Activated CD8-positive, alpha-beta memory T cell treated with anti-CD3 and anti-CD28 coated beads for 4 hours (primary cell): ENCODE data around the gene FGB.

Experiments used
- DNase-seq, 2 donors: peaks; one replicate each; pipeline ENCODE4 v3.0.0-alpha.2; 2020; ENCODE audit warnings: low read depth in 2 of 2

Gene FGB

GRCh38 chr4:154562697-154563254 lies at the start of gene FGB:
Gene FGB, plus strand, starts transcription at chr4:154563011. Its CDS starts 8 bp downstream, at chr4:154563019.
- no peak for DNase-seq

DNA sequence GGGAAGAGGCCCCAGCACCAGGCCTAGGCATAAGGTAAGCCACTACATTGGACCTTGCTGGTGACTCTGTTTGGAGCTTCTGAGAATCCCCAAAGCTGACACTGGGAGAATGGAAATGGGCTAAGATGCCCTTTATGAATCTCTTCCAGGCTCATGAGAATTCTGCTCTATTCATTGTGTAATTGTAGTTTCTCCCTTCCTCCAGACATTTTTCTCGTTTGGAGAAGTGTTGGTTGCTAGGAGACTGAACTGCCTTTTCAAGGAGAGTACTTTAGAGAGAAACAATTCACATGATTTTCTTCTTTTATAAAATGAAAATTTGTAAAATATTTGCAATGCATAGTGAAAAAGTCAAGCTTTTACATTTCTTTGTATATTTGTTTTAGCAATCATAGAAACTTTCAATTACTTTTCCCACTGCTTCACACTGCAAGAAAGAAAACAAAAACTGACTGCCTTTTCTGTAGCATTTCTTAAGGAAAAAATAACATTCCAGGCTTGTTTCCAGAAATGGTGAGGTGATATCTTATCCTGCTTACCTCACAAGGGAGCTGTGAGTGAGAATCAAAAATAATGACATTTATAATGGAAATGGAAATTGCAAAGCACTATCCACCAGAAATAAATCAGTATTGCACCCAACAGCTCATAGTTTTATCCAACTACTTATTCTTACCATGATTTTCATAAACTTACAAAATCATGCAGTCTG lies 46.3 kb upstream of the FGB start:
- no peak for DNase-seq

DNA sequence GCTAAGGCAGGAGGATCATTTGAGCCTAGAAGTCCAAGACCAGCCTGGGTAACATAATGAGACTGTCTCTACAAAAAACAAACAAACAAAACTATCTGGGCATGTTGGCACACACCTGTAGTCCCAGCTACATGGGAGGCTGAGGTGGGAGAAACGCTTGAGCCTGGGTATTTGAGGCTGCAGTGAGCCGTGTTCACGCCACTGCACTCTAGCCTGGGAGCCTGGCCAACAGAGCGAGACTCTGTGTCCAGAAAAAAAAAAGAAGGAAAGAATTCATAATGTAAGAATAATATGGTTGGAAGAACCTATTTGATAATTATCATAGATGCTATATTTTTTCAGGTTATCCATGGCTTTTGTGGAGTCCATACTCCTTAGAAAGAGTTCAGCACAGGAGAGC lies 45.2 kb upstream of the FGB start:
- DNase-seq: no peak

GRCh38 chr4:154519214-154519613 lies 43.6 kb upstream of the FGB start:
- DNase-seq: no peak

DNA sequence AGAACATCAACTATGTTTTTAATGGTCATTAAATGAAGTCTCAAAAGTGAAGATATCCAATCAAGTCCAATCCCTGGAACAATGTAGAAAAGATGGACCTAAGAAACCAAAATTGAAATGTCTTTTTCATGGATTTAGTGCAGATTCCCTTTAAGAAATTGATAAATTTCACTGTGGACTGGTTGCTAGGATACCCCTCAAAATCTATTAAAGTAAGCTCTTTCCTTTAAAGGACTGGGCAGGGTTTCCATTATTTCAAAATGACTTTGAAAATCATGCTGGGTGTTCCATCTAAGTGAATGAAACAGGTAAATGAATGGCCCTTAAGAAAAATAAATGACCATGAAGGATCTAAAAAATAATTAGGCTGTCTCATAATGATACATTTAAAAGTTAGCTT lies 41.2 kb upstream of the FGB start:
- DNase-seq: no peak

- DNase-seq: no peak
Observed at GRCh38 chr4:154526151-154526550, 36.7 kb upstream of the FGB start.

DNA sequence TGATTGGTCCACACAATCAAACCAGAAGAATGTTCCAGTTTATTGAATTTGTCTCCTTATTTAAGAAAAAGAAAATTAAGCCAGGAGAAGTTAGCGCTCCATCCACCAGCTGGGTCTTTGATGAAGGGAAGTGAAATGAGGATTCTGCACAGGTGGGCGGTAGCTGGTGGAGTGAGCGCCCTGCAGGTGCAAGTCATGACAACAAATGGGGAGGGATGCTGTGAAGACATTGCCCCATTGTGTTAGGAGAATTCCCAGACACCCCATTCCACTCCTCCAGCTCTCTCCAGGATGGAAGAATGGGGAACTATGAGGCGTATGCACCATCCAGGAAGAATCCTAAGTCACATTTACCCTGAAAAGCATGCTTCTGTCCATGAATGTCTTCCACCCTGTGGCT lies 35.5 kb upstream of the FGB start:
- no peak for DNase-seq

GRCh38 chr4:154528869-154529268 lies 33.9 kb upstream of the FGB start:
- no peak for DNase-seq

DNA sequence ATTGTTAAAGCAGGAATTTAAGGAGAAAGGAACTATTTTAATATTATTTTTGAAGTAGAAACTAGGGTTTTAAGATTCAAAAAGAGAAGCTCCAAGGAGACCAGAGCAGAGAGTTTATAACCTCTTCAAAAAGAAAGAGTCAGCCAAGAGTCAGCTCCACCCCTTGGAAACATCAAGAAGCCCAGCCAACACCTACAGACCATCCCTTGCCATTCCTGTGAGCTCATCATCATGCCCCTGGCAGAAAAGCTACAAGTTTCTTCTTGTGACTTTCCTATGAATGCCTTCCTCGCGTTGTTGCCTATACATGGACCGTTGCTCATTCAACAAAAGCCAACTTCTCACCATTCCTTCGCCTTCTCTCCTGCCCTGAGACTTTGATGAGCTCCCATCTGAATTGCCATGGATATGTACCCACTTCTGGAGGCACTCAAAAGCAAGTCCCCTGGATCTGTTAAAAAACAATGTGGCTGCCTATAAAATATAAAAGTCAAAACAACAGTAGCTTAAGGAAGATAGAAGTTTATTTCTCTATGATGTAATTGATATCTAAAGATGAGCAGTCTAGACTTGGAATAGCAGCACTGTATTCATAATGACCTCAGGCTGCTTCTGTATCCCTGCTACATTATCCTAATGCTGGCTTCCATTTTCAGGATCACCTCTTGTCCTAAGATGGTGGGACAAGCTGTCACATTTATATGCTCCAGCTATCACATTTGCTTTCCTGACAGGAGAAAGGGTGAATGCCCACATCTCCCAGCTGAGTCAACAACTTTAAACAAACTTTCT lies 32.9 kb upstream of the FGB start:
- no peak for DNase-seq

DNA sequence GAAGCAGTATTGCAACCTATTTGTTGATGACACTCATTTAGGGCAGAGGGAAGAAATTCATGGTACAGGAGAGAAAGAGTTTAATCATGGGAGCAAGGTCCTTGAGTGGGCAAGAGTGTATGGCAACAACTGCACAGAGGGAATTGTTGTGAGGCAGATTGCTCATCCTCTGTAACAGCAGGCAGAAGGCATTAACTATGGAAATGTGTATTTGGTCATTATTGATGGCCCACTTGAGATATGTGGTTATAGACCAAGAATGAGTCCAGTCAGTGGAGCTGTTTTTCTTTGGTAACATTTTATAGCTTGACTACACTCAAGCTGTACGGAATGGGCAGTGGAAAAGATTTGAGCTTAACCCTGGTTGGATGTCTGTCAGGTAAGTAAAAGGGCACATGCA lies 28.5 kb upstream of the FGB start:
- no peak for DNase-seq

DNA sequence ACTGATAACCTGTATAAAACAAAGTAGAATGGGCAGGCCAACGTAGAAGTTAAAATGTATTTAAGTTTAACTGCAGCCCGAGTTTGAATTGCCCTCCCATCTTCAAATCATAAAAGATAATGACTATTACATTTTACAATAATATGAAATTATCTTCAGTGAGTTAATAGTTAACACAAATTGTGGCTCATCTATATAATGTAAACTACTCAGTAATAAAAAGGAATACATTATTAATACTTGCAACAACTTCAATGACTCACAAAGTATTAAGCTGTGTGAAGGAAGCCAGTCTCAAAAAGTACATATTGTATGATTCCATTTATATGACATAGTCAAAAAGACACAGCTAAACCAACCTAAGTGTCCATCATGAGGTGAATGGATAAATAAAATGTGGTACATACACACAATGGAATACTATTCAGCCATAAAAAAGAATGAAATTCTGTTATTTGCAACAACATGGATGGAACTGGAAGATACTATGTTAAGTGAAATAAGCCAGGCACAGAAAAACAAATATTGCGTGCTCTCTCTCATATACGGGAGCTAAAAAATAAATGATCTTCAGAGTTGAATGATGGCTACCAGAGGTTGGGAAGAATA lies 20.4 kb upstream of the FGB start:
- no peak for DNase-seq

DNA sequence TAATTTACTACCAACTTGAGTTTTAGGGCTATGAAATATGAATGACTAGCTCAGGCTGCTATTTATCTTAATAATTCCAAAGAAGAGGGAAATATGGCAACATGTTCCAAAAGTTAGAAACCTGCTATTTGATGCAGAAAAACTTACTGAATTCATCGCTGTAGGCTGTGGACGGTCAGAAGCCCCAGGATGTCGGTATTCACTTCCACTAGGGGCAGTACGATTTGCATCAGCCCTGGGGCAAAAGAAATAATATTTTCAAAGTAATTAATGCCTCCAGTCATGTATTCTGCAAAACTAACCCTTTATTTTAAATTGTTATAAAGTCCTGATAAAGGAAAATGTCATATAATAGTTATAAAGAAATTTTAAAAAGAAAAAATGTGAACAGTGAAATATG lies 17.1 kb upstream of the FGB start:
- DNase-seq: no peak

DNA sequence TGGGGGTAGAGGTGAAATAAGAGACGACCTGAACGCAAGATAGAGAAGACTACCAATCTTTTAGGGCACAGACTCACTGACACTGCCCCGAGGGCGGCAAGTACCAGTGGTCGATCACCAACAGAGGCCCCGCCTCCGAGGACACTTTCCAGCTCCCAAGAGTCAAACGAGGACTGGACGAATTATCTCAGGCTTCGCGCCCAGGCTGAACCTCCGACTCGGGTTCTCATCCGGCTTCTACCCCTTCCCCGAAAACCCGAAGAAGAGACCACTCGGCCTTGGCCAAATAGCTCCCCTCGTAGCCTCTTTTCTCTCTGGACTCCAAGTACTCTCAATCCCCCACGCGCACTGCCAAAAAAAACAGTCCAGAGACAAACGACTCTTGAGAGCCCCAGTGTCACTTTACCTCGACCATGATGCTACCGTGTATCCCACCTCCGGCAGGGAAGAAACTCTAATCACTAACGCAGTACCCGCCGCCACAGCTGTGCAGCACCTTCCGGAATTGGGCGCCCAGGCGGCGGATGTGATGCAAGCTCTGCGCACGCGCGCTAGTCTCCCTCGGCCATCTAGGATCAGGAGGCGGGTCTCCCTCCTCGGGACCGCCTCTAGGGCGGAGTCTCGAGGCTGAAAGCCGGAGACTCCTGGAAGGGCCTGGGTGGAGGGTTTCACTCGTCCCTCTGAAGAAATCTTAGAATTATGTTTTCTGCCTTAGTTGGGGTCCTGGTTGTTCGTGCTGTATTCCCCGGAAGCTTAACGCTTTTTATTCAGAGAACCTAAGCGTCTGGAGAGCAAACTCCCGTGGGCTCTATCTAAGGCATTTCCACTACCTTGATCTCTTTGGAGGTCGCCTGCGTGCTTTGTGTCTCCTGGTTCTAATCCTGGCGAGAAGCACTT lies 12.7 kb upstream of the FGB start, which contains the start of gene PLRG1:
TSS of gene PLRG1 (minus strand) at position 507 of the 897 bp plus-strand sequence. CDS start at position 415, 92 bp downstream.
- DNase-seq: peak; percentile 89 to 92

GRCh38 chr4:154551872-154552686 lies 10.7 kb upstream of the FGB start:
- DNase-seq: peak; percentile 19 to 55

- no peak for DNase-seq
Observed at GRCh38 chr4:154559141-154559493, 3.7 kb upstream of the FGB start.

DNA sequence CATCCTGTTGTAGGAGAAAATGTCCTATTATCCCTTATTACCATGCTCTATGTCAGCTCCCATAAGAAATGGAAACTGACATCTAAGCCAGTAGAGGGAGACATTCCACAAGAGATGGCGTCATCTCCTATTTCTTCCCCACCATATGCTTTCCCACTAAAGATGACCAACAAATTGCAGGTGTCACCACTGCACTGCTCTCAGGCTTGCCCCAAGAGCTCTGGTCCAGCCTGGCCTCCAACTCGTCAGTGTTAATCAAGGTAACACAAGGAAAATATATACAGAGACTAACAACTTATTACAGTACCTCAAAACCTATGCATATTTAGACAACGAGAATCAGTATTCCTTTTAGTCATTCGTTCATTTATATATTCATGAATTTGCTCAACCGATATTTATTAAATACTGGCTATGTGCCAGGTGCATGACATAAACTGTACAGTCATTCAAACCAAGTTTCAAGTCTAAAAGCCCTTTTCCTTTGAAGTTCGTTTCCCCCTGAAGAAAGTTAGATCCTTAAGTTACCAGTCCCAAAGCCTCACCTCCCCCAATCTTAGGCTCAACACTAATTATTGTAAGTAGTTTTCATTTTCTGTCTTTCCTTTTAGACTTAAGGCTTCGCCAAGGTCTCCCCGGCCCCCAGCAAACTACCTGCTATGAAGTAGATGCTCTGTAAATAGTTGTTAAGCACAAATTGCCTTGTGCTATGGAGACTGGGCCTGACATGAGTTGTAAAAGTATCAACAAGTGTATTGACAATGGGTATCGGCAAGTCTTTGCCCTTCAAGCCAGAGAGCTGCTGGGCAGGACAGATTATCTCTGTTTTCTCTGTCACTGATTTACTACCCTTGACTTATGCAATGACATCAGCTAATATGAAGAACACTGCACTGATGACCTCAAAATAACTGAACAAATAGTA lies 3.1 kb upstream of the FGB start:
- DNase-seq: no peak

GRCh38 chr4:154560419-154560801 lies 2.4 kb upstream of the FGB start:
- no peak for DNase-seq

- no peak for DNase-seq
Observed at GRCh38 chr4:154560824-154561231, 2.0 kb upstream of the FGB start.

DNA sequence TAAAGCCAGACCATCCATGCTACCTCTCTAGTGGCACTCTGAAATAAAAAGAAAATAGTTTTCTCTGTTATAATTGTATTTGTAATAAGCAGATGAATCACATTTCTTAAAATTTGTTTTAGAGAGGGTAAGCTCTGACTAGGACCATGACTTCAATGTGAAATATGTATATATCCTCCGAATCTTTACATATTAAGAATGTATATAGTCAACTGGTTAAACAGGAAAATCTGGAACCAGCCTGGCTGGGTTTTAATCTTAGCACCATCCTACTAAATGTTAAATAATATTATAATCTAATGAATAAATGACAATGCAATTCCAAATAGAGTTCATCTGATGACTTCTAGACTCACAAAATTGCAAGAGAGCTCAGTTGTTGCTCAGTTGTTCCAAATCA lies 1.5 kb downstream of the FGB start:
- no peak for DNase-seq

DNA sequence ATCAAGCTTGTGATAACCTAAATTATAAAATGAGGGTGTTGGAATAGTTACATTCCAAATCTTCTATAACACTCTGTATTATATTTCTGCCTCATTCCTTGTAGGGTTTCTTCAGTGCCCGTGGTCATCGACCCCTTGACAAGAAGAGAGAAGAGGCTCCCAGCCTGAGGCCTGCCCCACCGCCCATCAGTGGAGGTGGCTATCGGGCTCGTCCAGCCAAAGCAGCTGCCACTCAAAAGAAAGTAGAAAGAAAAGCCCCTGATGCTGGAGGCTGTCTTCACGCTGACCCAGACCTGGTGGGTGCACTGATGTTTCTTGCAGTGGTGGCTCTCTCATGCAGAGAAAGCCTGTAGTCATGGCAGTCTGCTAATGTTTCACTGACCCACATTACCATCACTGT lies 2.9 kb downstream of the FGB start:
- no peak for DNase-seq
